PC-3 (cell line): ENCODE results near the gene TEX29. TPM values are rescaled to one million over a fixed set of nuclear protein-coding genes. Genes with fewer than 3 reads are reported as not detected.

Experiments used
- ATAC-seq: fragments of 200-7000 bp; cut with Tn5 transposase; 2 replicates; pipeline ENCODE4 v1.9.1; 2020; ENCODE audit warnings: mild to moderate bottlenecking, moderate library complexity
- BruUV-seq: library from RNA; stranded (reverse); fragments of 400-500 nt; replicated peaks from 2 replicates; lab custom pipeline; 2021; lab: Mats Ljungman, UMichigan
- CTCF ChIA-PET: fragments of 300-600 bp; sonication (Branson Sonifier 250); formaldehyde crosslinking; loops from one replicate; lab custom pipeline; 2022; ENCODE audit warnings: antibody characterized with exemption; lab: Charles Lee
- POLR2A ChIA-PET: fragments of 300-600 bp; sonication (Branson Sonifier 250); formaldehyde crosslinking; loops from one replicate; lab custom pipeline; 2022; ENCODE audit warnings: antibody characterized with exemption; ENCODE audit not compliant: unreplicated experiment; lab: Charles Lee
- DNase-seq: peaks from one replicate; pipeline ENCODE4 v3.0.0-alpha.2; 2015
- H2AFZ ChIP-seq: fragments of 300-600 bp; sonication (generic); 2 replicates; pipeline ENCODE4 v1.6.0; 2016; ENCODE audit warnings: antibody characterized with exemption, low read length
- H3F3A ChIP-seq: fragments of 300-600 bp; sonication (generic); one replicate; pipeline ENCODE4 v1.6.0; 2017; ENCODE audit warnings: antibody characterized with exemption, low read length, control low read depth, mild to moderate bottlenecking; ENCODE audit not compliant: unreplicated experiment
- H3K27ac ChIP-seq: fragments of 300-600 bp; sonication (generic); 2 replicates; pipeline ENCODE4 v1.5.1; 2016; ENCODE audit warnings: mild to moderate bottlenecking, low read length
- H3K27me3 ChIP-seq: fragments of 300-600 bp; sonication (generic); 2 replicates; pipeline ENCODE4 v1.6.1; 2016; ENCODE audit warnings: low read length, mixed read lengths
- H3K36me3 ChIP-seq: fragments of 300-600 bp; sonication (generic); 2 replicates; pipeline ENCODE4 v1.6.1; 2016; ENCODE audit warnings: low read depth, mixed run types, low read length, mixed read lengths
- H3K4me1 ChIP-seq: fragments of 300-600 bp; sonication (generic); 2 replicates; pipeline ENCODE4 v1.5.1; 2016; ENCODE audit warnings: low read length; ENCODE audit not compliant: insufficient read depth
- H3K4me2 ChIP-seq: fragments of 300-600 bp; sonication (generic); 2 replicates; pipeline ENCODE4 v1.6.0; 2016; ENCODE audit warnings: low read length
- H3K4me3 ChIP-seq: fragments of 300-600 bp; sonication (generic); 2 replicates; pipeline ENCODE4 v1.5.1; 2016; ENCODE audit warnings: mild to moderate bottlenecking, low read length, mixed read lengths
- H3K79me2 ChIP-seq: fragments of 300-600 bp; sonication (generic); 2 replicates; pipeline ENCODE4 v1.6.1; 2017; ENCODE audit warnings: low read length, mixed read lengths
- H3K9ac ChIP-seq: fragments of 300-600 bp; sonication (generic); 2 replicates; pipeline ENCODE4 v1.6.0; 2016; ENCODE audit warnings: mild to moderate bottlenecking, low read length
- H3K9me2 ChIP-seq: fragments of 300-600 bp; sonication (generic); replicated peaks from 2 replicates; pipeline ENCODE4 v1.6.1; 2016; ENCODE audit warnings: mixed run types, low read length, mixed read lengths
- H3K9me3 ChIP-seq: fragments of 300-600 bp; sonication (generic); 2 replicates; pipeline ENCODE4 v1.6.1; 2016; ENCODE audit warnings: low read length, mixed read lengths
- H4K20me1 ChIP-seq: fragments of 300-600 bp; sonication (generic); 2 replicates; pipeline ENCODE4 v1.6.1; 2016; ENCODE audit warnings: low read length, mixed read lengths
- EZH2 ChIP-seq: fragments of 300-600 bp; sonication (generic); IDR thresholded peaks from one replicate; pipeline ENCODE4 v1.6.1; 2017; ENCODE audit warnings: antibody characterized with exemption, mild to moderate bottlenecking, low read length; ENCODE audit not compliant: unreplicated experiment
- EZH2phosphoT487 ChIP-seq: fragments of 300-600 bp; sonication (generic); IDR thresholded peaks from 2 replicates; pipeline ENCODE4 v1.6.1; 2018; ENCODE audit warnings: mild to moderate bottlenecking, antibody characterized with exemption, low read length, borderline replicate concordance
- intact Hi-C: fragments of 100-400 bp; cut with micrococcal nuclease; formaldehyde crosslinking; loops from 2 replicates; pipeline ENCODE4 v1.9.0; 2023
- total RNA-seq: library from RNA; depleted of rRNA; stranded (reverse); fragments of >200 nt; gene quantifications from 2 replicates; pipeline ENCODE4 v1.2.3, GENCODE V29; 2014
- TF ChIP-seq, protein P1 (sequence below): fragments of 300-600 bp; sonication (generic); conservative IDR thresholded peaks from 2 replicates; pipeline ENCODE4 v1.5.1; 2017; ENCODE audit warnings: antibody characterized with exemption, low read depth, mild to moderate bottlenecking, low read length

TEX29 gene
- total RNA-seq, 1 experiment from 2014 or later = not detected

DNA sequence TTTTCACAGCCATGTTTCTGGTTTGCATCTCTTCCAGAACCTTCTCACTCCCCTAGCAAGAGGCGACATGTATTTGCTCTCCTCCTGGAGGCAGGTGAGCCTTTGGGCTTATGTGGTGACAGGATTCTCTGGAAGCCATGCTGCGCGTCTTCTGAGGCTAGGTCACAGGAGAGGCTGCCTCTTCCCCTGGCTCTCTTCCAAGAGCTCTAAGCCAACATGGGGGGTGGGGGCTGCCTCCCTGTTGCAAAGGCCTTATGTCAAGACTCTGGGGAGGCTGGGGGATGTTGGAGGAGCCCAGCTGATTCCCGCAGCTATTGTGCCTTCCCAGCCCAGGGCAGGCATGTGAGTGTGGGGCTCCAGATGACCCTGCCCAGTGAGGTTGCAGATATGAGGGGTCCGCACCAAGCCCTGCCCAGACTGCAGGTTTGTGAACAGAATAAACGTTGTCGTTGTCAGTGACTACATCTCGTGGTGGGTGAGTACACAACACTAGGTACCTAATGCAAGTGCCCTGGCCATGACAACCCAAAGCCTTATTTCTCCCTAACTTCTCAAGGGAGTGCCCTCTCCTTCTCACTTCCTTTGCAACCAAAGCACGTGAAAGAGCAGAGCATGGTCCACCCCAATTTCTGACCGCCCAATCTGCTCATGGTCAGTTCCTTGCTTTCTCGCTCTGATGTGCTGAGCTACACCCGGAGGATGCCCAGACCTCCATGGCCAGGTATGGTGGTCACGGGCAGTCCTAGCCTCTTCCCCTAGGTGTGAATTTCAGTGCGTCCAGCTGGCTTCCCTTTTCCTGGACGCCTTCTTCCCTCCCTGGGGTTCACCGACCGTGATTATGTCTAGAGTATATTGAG, 44.9 kb downstream of the TEX29 start:
- no peak overlapping the region for H3K4me3 ChIP-seq
- no peak overlapping the region for H3K9ac ChIP-seq
- intact Hi-C loops = no loop called here
- H3K27me3 ChIP-seq = peaks cover 75% of the 10 kb centered on the region
- ATAC-seq (no peak), DNase-seq (no peak)
- H4K20me1 ChIP-seq = no peaks in the 10 kb centered on the region
- no peak overlapping the region for H2AFZ ChIP-seq
- BruUV-seq = no TSS peak
- no peaks in the 10 kb centered on the region for H3K79me2 ChIP-seq
- no peaks in the 10 kb centered on the region for H3F3A ChIP-seq
- ChIA-PET POLR2A (no interaction called here), CTCF (no interaction called here)
- no peak overlapping the region for H3K4me2 ChIP-seq
- TF ChIP-seq, protein P1, sequence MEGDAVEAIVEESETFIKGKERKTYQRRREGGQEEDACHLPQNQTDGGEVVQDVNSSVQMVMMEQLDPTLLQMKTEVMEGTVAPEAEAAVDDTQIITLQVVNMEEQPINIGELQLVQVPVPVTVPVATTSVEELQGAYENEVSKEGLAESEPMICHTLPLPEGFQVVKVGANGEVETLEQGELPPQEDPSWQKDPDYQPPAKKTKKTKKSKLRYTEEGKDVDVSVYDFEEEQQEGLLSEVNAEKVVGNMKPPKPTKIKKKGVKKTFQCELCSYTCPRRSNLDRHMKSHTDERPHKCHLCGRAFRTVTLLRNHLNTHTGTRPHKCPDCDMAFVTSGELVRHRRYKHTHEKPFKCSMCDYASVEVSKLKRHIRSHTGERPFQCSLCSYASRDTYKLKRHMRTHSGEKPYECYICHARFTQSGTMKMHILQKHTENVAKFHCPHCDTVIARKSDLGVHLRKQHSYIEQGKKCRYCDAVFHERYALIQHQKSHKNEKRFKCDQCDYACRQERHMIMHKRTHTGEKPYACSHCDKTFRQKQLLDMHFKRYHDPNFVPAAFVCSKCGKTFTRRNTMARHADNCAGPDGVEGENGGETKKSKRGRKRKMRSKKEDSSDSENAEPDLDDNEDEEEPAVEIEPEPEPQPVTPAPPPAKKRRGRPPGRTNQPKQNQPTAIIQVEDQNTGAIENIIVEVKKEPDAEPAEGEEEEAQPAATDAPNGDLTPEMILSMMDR = no peak
- H3K27ac ChIP-seq = no peak overlapping the region
- no peaks in the 10 kb centered on the region for H3K9me3 ChIP-seq
- H3K36me3 ChIP-seq = no peaks in the 10 kb centered on the region
- no peaks in the 10 kb centered on the region for H3K4me1 ChIP-seq
- no peaks in the 10 kb centered on the region for H3K9me2 ChIP-seq

DNA sequence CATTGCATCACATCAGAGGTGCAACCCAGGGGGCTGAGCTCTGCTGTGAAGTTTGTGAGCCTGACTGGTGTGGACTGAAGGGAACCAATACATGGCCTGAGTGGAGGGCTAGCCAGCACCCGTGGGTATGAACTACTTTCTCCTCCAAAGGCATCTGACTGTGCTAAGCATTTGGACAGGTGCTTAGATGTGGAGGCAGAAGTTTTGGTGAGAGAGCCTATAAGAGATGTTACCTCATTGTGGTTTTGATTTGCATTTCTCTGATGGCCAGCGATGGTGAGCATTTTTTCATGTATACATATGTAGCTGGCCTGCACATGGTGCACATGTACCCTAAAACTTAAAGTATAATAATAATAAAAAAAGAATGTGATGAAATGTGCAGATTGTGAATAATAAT, 46.9 kb downstream of the TEX29 start:
- no peaks in the 10 kb centered on the region for H3F3A ChIP-seq
- no peak overlapping the region for H3K4me3 ChIP-seq
- no peak overlapping the region for H3K27ac ChIP-seq
- CTCF ChIA-PET = no interaction called here
- no peak for ATAC-seq
- H3K9me3 ChIP-seq = no peaks in the 10 kb centered on the region
- H3K79me2 ChIP-seq = no peaks in the 10 kb centered on the region
- POLR2A ChIA-PET = no interaction called here
- no peaks in the 10 kb centered on the region for H3K9me2 ChIP-seq
- DNase-seq = no peak
- no peaks in the 10 kb centered on the region for H3K36me3 ChIP-seq
- no peak overlapping the region for H2AFZ ChIP-seq
- BruUV-seq = no TSS peak
- no peaks in the 10 kb centered on the region for H4K20me1 ChIP-seq
- H3K4me1 ChIP-seq = no peaks in the 10 kb centered on the region
- TF ChIP-seq, protein P1 = no peak
- TF ChIP-seq EZH2phosphoT487 (no peak), EZH2 (no peak)
- intact Hi-C loops = no loop called here
- H3K9ac ChIP-seq = no peak overlapping the region
- peaks cover 72% of the 10 kb centered on the region for H3K27me3 ChIP-seq
- H3K4me2 ChIP-seq = no peak overlapping the region

DNA sequence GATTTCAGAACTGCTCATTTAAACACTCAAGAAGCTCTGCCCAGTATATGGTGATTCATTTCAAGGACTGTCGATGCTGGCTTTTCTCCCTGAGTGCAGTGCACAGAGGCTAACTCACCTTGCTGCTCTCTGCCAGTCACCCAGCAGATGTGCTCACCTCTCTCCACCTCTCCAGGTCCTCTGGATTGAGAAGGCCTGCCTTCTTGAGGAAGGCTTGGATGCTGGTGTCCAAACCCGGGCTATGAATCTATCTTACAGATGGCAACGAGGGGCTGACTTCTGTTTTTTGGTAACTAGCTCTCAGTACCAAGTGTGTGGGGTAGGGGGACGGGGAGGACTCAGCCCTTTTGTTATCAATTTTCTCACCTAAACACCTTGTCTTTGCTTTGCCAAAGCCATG, 47.6 kb downstream of the TEX29 start:
- BruUV-seq = no TSS peak
- POLR2A ChIA-PET = no interaction called here

More for the DNA sequence above, 47.6 kb downstream of the TEX29 start:
- Histone ChIP-seq H3K27ac (no peak overlapping the region), H3K4me2 (no peak overlapping the region), H3K79me2 (no peaks in the 10 kb centered on the region), H2AFZ (no peak overlapping the region), H4K20me1 (no peaks in the 10 kb centered on the region), H3K9ac (no peak overlapping the region), H3K4me3 (no peak overlapping the region), H3K9me2 (no peaks in the 10 kb centered on the region), H3K27me3 (peaks cover 66% of the 10 kb centered on the region), H3K9me3 (no peaks in the 10 kb centered on the region), H3K4me1 (no peaks in the 10 kb centered on the region), H3K36me3 (no peaks in the 10 kb centered on the region), H3F3A (no peaks in the 10 kb centered on the region)
- intact Hi-C loops = no loop called here
- CTCF ChIA-PET = no interaction called here
- ATAC-seq (no peak), DNase-seq (no peak)
- TF ChIP-seq, protein P1 = no peak
- no peak for TF ChIP-seq EZH2phosphoT487
- no peak for TF ChIP-seq EZH2
